Uterus (tissue), 4 donors: Measurements from ENCODE around the gene TLL1. TPM values are rescaled to one million over a fixed set of nuclear protein-coding genes. Genes with fewer than 3 reads are reported as not detected.

Source experiments
- DNase-seq, 2 donors: peaks; one replicate each; pipeline ENCODE4 v3.0.0-alpha.2; 2019 to 2020
- H3K27ac ChIP-seq, 2 donors: fragments of 200-600 bp; sonication (generic); 1 replicate in 1 of 2; 2 replicates in 1 of 2; pipeline ENCODE4 v1.5.1; 2016 to 2018
- H3K27me3 ChIP-seq, 2 donors: fragments of 200-600 bp; sonication (generic); one replicate each; pipeline ENCODE4 v1.5.1; 2018 to 2019; ENCODE audit warnings: control low read depth in 1 of 2
- H3K36me3 ChIP-seq, 2 donors: fragments of 200-600 bp; sonication (generic); one replicate each; pipeline ENCODE4 v1.5.1; 2019; ENCODE audit warnings: control low read depth in 1 of 2
- H3K4me1 ChIP-seq, 2 donors: fragments of 200-600 bp; sonication (generic); one replicate each; pipeline ENCODE4 v1.5.1; 2018 to 2019; ENCODE audit warnings: control low read depth in 1 of 2
- H3K4me3 ChIP-seq, 2 donors: fragments of 200-600 bp; sonication (generic); 1 replicate in 1 of 2; 2 replicates in 1 of 2; pipeline ENCODE4 v1.5.1; 2018 to 2019; ENCODE audit warnings: mild to moderate bottlenecking in 1 of 2
- H3K9me3 ChIP-seq, 2 donors: fragments of 200-600 bp; sonication (generic); one replicate each; pipeline ENCODE4 v1.5.1; 2019; ENCODE audit warnings: control low read depth in 1 of 2
- POLR2A ChIP-seq, 2 donors: fragments of 450-650 bp; IDR thresholded peaks; one replicate each; pipeline ENCODE4 v1.6.1; 2016; ENCODE audit warnings: antibody characterized with exemption in 2 of 2, mild to moderate bottlenecking in 1 of 2, moderate library complexity in 1 of 2
- intact Hi-C: fragments of 100-400 bp; cut with DNase I; formaldehyde crosslinking; loops from one replicate; pipeline ENCODE4 v1.15.1; 2023; ENCODE audit warnings: low total_unique reads
- total RNA-seq, 4 donors: library from RNA; depleted of rRNA in 3 of 4; stranded (reverse); fragments of >200 nt in 3 of 4; gene quantifications; one replicate each; pipeline versions ENCODE4 v1.1.0 to v1.2.4, GENCODE V29; 2014 to 2023
- TF ChIP-seq, protein P1 (sequence below), 4 experiments: fragments of 200-600 bp in 2 of 4; fragments of 450-650 bp in 2 of 4; sonication (generic) in 2 of 4; IDR thresholded peaks; one replicate each; pipeline ENCODE4 v1.5.1; 2016 to 2019; ENCODE audit warnings: antibody characterized with exemption in 4 of 4, mild to moderate bottlenecking in 2 of 4, moderate library complexity in 1 of 4
- donor health status: DM: yes; HTN: yes; CAD: no.

Gene TLL1
- total RNA-seq, 4 donors from 2014 or later = 9.7 to 16.6 (median 13.8) TPM

DNA sequence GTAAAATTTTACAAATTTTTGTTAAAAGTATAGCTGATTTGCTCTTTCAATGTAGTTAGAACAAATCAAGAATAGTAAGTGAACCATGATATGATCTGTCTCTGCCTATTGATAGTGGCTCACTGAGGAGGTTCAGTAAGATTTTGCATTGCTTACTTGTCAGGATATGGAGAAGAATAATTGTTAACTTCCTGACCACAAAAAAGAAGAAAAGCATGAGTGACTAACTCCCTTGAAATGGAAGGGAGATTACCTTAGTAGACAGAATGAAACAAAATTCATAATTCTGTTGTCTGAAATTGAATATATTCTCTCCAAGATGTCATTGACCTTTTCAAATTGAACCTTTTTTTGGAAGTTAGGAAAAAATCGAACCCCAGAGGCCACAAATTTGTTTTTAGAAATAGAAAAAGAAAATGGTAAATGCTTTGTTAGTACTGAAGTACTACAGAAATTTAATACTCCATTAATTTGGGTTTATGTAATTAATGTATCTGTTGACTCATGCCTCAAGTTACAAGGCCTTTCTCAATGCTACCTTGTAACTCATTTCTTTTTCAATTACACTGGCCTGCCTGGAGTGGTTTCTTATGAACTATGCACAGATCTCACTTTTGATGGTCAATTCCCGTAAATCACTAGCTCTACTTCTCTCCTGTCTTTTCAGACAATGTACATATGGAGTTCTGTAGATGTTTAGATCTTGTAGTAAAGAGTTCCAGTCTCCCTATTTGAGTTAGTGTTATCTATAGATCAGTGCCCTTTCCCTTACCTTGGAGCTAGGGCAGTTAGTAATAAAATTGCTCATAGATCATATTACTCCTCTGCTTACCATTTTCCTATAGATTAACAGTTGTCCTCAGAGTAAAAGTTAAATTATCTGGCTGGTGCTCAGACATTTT, 139.3 kb downstream of the TLL1 start:
- Histone ChIP-seq H3K27me3 (no peaks in the 10 kb centered on the region), H3K4me3 (no peak overlapping the region), H3K4me1 (no peaks in the 10 kb centered on the region), H3K9me3 (no peaks in the 10 kb centered on the region), H3K36me3 (no peaks in the 10 kb centered on the region), H3K27ac (no peak overlapping the region)
- intact Hi-C loops = no loop called here
- no peak for DNase-seq
- no peak for TF ChIP-seq POLR2A (IDR thresholded peaks at IDR 0.05)
- TF ChIP-seq, protein P1, sequence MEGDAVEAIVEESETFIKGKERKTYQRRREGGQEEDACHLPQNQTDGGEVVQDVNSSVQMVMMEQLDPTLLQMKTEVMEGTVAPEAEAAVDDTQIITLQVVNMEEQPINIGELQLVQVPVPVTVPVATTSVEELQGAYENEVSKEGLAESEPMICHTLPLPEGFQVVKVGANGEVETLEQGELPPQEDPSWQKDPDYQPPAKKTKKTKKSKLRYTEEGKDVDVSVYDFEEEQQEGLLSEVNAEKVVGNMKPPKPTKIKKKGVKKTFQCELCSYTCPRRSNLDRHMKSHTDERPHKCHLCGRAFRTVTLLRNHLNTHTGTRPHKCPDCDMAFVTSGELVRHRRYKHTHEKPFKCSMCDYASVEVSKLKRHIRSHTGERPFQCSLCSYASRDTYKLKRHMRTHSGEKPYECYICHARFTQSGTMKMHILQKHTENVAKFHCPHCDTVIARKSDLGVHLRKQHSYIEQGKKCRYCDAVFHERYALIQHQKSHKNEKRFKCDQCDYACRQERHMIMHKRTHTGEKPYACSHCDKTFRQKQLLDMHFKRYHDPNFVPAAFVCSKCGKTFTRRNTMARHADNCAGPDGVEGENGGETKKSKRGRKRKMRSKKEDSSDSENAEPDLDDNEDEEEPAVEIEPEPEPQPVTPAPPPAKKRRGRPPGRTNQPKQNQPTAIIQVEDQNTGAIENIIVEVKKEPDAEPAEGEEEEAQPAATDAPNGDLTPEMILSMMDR (IDR thresholded peaks at IDR 0.05) = no peak

- H3K27me3 ChIP-seq = no peaks in the 10 kb centered on the region
- no peak for TF ChIP-seq POLR2A (IDR thresholded peaks at IDR 0.05)
- TF ChIP-seq, protein P1 (IDR thresholded peaks at IDR 0.05) = no peak
- H3K4me3 ChIP-seq = no peak overlapping the region
- no peaks in the 10 kb centered on the region for H3K36me3 ChIP-seq
- H3K4me1 ChIP-seq = no peaks in the 10 kb centered on the region
- H3K9me3 ChIP-seq = no peaks in the 10 kb centered on the region
- intact Hi-C loops = no loop called here
- DNase-seq = no peak
- H3K27ac ChIP-seq = no peak overlapping the region
Measured at GRCh38 chr4:166014411-166014810, 141.4 kb downstream of the TLL1 start.

- TF ChIP-seq, protein P1 (IDR thresholded peaks at IDR 0.05) = no peak
- TF ChIP-seq POLR2A (IDR thresholded peaks at IDR 0.05) = no peak
- Histone ChIP-seq H3K9me3 (no peaks in the 10 kb centered on the region), H3K27me3 (no peaks in the 10 kb centered on the region), H3K4me3 (no peak overlapping the region), H3K36me3 (no peaks in the 10 kb centered on the region), H3K4me1 (no peaks in the 10 kb centered on the region), H3K27ac (no peak overlapping the region)
- intact Hi-C loops = no loop called here
- no peak for DNase-seq
Measured at GRCh38 chr4:166017804-166018203, 144.8 kb downstream of the TLL1 start.

GRCh38 chr4:166019441-166020220, 146.6 kb downstream of the TLL1 start:
- Histone ChIP-seq H3K27me3 (no peaks in the 10 kb centered on the region), H3K4me1 (no peaks in the 10 kb centered on the region), H3K4me3 (no peak overlapping the region), H3K9me3 (no peaks in the 10 kb centered on the region), H3K27ac (no peak overlapping the region), H3K36me3 (no peaks in the 10 kb centered on the region)
- no peak for TF ChIP-seq POLR2A (IDR thresholded peaks at IDR 0.05)
- TF ChIP-seq, protein P1 (IDR thresholded peaks at IDR 0.05) = no peak
- intact Hi-C loops = no loop called here
- no peak for DNase-seq

DNA sequence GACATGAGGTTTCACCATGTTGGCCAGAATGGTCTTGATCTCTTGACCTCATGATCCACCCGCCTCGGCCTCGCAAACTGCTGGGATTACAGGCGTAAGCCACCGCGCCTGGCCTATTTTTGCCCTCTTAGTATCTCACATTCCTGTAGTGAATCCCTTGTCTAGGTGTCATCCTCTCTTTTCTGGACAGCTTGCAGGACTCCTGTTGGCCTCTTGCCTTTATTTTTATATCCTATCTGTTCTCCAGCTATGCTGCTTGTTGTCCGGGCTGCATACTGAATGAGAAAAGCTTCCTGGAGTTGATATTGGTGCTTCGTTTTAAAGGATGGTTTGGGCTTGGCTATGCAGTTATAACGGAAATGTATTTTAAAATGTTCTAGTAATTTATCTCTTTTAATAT, 148.6 kb downstream of the TLL1 start:
- TF ChIP-seq, protein P1 (IDR thresholded peaks at IDR 0.05) = no peak
- intact Hi-C loops = no loop called here
- no peaks in the 10 kb centered on the region for H3K27me3 ChIP-seq
- H3K9me3 ChIP-seq = no peaks in the 10 kb centered on the region
- no peaks in the 10 kb centered on the region for H3K36me3 ChIP-seq
- H3K4me1 ChIP-seq = no peaks in the 10 kb centered on the region
- no peak overlapping the region for H3K27ac ChIP-seq
- H3K4me3 ChIP-seq = no peak overlapping the region
- DNase-seq = no peak
